GM23338 (cell line): ENCODE results near the gene FYN. TPM values are rescaled to one million over a fixed set of nuclear protein-coding genes. Genes with fewer than 3 reads are reported as not detected.

Experiments
- ATAC-seq: fragments of 200-7000 bp; cut with Tn5 transposase; 3 replicates; pipeline ENCODE4 v1.9.1; 2020
- DNase-seq: peaks from one replicate; pipeline ENCODE4 v3.0.0-alpha.2; 2015; ENCODE audit warnings: low spot score
- H2AFZ ChIP-seq: fragments of 200-600 bp; sonication (generic); 2 replicates; pipeline ENCODE4 v1.8.0; 2016; ENCODE audit warnings: antibody characterized with exemption, mild to moderate bottlenecking, moderate library complexity
- H3F3A ChIP-seq: fragments of 200-600 bp; sonication (generic); replicated peaks from 2 replicates; pipeline ENCODE4 v1.8.0; 2017; ENCODE audit warnings: antibody characterized with exemption, mixed run types, low read depth
- H3K27ac ChIP-seq: fragments of 200-600 bp; sonication (generic); 2 replicates; pipeline ENCODE4 v1.6.1; 2016; ENCODE audit warnings: low read depth
- H3K27me3 ChIP-seq: fragments of 200-600 bp; sonication (generic); 2 replicates; pipeline ENCODE4 v1.8.0; 2016; ENCODE audit warnings: mild to moderate bottlenecking, mixed run types, moderate library complexity; ENCODE audit not compliant: insufficient read depth
- H3K36me3 ChIP-seq: fragments of 200-600 bp; sonication (generic); 2 replicates; pipeline ENCODE4 v1.8.0; 2016; ENCODE audit warnings: mild to moderate bottlenecking; ENCODE audit not compliant: insufficient read depth
- H3K4me1 ChIP-seq: fragments of 200-600 bp; sonication (generic); 2 replicates; pipeline ENCODE4 v1.8.0; 2016; ENCODE audit warnings: mild to moderate bottlenecking, moderate library complexity; ENCODE audit not compliant: insufficient read depth
- H3K4me2 ChIP-seq: fragments of 200-600 bp; sonication (generic); 2 replicates; pipeline ENCODE4 v1.7.1; 2017; ENCODE audit warnings: mixed run types
- H3K4me3 ChIP-seq: fragments of 200-600 bp; sonication (generic); 2 replicates; pipeline ENCODE4 v1.6.1; 2016; ENCODE audit warnings: mixed run types
- H3K79me2 ChIP-seq: fragments of 200-600 bp; sonication (generic); replicated peaks from 2 replicates; pipeline ENCODE4 v1.8.0; 2017; ENCODE audit warnings: mild to moderate bottlenecking; ENCODE audit not compliant: insufficient read depth
- H3K9me2 ChIP-seq: fragments of 200-600 bp; sonication (generic); 2 replicates; pipeline ENCODE4 v1.8.0; 2017; ENCODE audit not compliant: insufficient read depth
- H4K20me1 ChIP-seq: fragments of 200-600 bp; sonication (generic); replicated peaks from 2 replicates; pipeline ENCODE4 v1.8.0; 2017; ENCODE audit warnings: mild to moderate bottlenecking; ENCODE audit not compliant: insufficient read depth
- H3K27ac Mint-ChIP-seq: 2 replicates; pipeline ENCODE4 v1.8.0; 2020; ENCODE audit warnings: inconsistent platforms, mild to moderate bottlenecking, moderate library complexity, mixed read lengths
- H3K27me3 Mint-ChIP-seq: 3 replicates; pipeline ENCODE4 v1.8.0; 2022; ENCODE audit warnings: low read depth, mild to moderate bottlenecking, moderate library complexity, mixed read lengths, inconsistent platforms; ENCODE audit not compliant: insufficient read depth, poor library complexity
- H3K36me3 Mint-ChIP-seq: 3 replicates; pipeline ENCODE4 v1.8.0; 2021; ENCODE audit warnings: low read depth, mild to moderate bottlenecking, inconsistent platforms, moderate library complexity, mixed read lengths
- H3K4me1 Mint-ChIP-seq: 3 replicates; pipeline ENCODE4 v1.8.0; 2020; ENCODE audit warnings: mild to moderate bottlenecking, inconsistent platforms, mixed read lengths
- H3K4me3 Mint-ChIP-seq: 3 replicates; pipeline ENCODE4 v1.8.0; 2021; ENCODE audit warnings: moderate library complexity, mild to moderate bottlenecking, inconsistent platforms, mixed read lengths
- H3K9me3 Mint-ChIP-seq: 3 replicates; pipeline ENCODE4 v1.8.0; 2020; ENCODE audit warnings: moderate library complexity, mild to moderate bottlenecking, inconsistent platforms, mixed read lengths
- CREB1 ChIP-seq: fragments of 250-450 bp; sonication (Bioruptor Pico); IDR thresholded peaks from 2 replicates; pipeline ENCODE4 v1.5.0; 2020; ENCODE audit warnings: low read depth, mild to moderate bottlenecking, moderate library complexity
- CTCF ChIP-seq, 2 experiments: fragments of 200-600 bp in 1 of 2; sonication (generic) in 1 of 2; conservative IDR thresholded peaks; 2 replicates each; pipeline versions ENCODE4 v1.5.1 to v1.6.1; 2016 to 2017; ENCODE audit warnings: antibody characterized with exemption in 2 of 2, low read depth in 2 of 2, mild to moderate bottlenecking in 2 of 2, moderate library complexity in 1 of 2
- ETS1 ChIP-seq: IDR thresholded peaks from 2 replicates; pipeline ENCODE4 v1.6.1; 2016; ENCODE audit warnings: antibody characterized with exemption
- EZH2 ChIP-seq: fragments of 200-600 bp; sonication (generic); IDR thresholded peaks from one replicate; pipeline ENCODE4 v1.8.0; 2017; ENCODE audit warnings: antibody characterized with exemption, mild to moderate bottlenecking, low read depth; ENCODE audit not compliant: unreplicated experiment
- EZH2phosphoT487 ChIP-seq: fragments of 200-600 bp; sonication (generic); IDR thresholded peaks from one replicate; pipeline ENCODE4 v1.8.1; 2018; ENCODE audit warnings: antibody characterized with exemption; ENCODE audit not compliant: unreplicated experiment
- JUNB ChIP-seq: IDR thresholded peaks from one replicate; pipeline ENCODE4 v1.6.1; 2016; ENCODE audit warnings: antibody characterized with exemption; ENCODE audit not compliant: unreplicated experiment
- NANOG ChIP-seq: IDR thresholded peaks from 2 replicates; pipeline ENCODE4 v1.6.1; 2016; ENCODE audit warnings: antibody characterized with exemption, borderline replicate concordance
- POLR2AphosphoS5 ChIP-seq: IDR thresholded peaks from 2 replicates; pipeline ENCODE4 v1.6.1; 2016; ENCODE audit warnings: antibody characterized with exemption, low read depth
- STAT1 ChIP-seq: IDR thresholded peaks from one replicate; pipeline ENCODE4 v1.6.1; 2016; ENCODE audit warnings: antibody characterized with exemption; ENCODE audit not compliant: unreplicated experiment
- ZNF114 ChIP-seq: fragments of 250-450 bp; sonication (Bioruptor Pico); IDR thresholded peaks from 2 replicates; pipeline ENCODE4 v1.5.0; 2020; ENCODE audit warnings: mild to moderate bottlenecking, moderate library complexity
- ZNF331 ChIP-seq: fragments of 250-450 bp; sonication (Bioruptor Pico); IDR thresholded peaks from 2 replicates; pipeline ENCODE4 v1.5.0; 2020; ENCODE audit warnings: low read depth, mild to moderate bottlenecking, moderate library complexity
- ZNF462 ChIP-seq: fragments of 250-450 bp; sonication (Bioruptor Pico); IDR thresholded peaks from 2 replicates; pipeline ENCODE4 v1.5.0; 2020; ENCODE audit warnings: mild to moderate bottlenecking, moderate library complexity
- polyA plus RNA-seq: library from polyadenylated mRNA; unstranded; fragments of >200 nt; fragmentation: Nextera tagmentation; extraction: Ambion mirVana; gene quantifications from 2 replicates; pipeline ENCODE4 v1.2.1, GENCODE V29; 2016
- total RNA-seq: library from RNA; depleted of rRNA; stranded (reverse); fragments of >200 nt; shearing (Covaris generic); gene quantifications from 2 replicates; pipeline ENCODE4 v1.2.3, GENCODE V29; 2014
- TF ChIP-seq, protein P1 (sequence below): IDR thresholded peaks from one replicate; pipeline ENCODE4 v1.6.1; 2018; ENCODE audit warnings: antibody characterized with exemption; ENCODE audit not compliant: unreplicated experiment

The FYN gene
- total and polyA plus RNA-seq, 2 experiments from 2014 or later: 46.8 to 143 TPM

GRCh38 chr6:111646034-111646433 is 227.2 kb downstream of the FYN start:
- no peaks in the 10 kb centered on the region for H3K27me3 ChIP-seq
- TF ChIP-seq POLR2AphosphoS5 (no peak), NANOG (no peak), ZNF114 (no peak), CTCF (conservative IDR thresholded peaks at IDR 0.05; ENCODE audit: low read depth in 2 of 2) (no peak), EZH2phosphoT487 (no peak), JUNB (no peak), STAT1 (no peak), EZH2 (no peak), ZNF331 (no peak), ETS1 (no peak), CREB1 (no peak), ZNF462 (no peak)
- TF ChIP-seq, protein P1, sequence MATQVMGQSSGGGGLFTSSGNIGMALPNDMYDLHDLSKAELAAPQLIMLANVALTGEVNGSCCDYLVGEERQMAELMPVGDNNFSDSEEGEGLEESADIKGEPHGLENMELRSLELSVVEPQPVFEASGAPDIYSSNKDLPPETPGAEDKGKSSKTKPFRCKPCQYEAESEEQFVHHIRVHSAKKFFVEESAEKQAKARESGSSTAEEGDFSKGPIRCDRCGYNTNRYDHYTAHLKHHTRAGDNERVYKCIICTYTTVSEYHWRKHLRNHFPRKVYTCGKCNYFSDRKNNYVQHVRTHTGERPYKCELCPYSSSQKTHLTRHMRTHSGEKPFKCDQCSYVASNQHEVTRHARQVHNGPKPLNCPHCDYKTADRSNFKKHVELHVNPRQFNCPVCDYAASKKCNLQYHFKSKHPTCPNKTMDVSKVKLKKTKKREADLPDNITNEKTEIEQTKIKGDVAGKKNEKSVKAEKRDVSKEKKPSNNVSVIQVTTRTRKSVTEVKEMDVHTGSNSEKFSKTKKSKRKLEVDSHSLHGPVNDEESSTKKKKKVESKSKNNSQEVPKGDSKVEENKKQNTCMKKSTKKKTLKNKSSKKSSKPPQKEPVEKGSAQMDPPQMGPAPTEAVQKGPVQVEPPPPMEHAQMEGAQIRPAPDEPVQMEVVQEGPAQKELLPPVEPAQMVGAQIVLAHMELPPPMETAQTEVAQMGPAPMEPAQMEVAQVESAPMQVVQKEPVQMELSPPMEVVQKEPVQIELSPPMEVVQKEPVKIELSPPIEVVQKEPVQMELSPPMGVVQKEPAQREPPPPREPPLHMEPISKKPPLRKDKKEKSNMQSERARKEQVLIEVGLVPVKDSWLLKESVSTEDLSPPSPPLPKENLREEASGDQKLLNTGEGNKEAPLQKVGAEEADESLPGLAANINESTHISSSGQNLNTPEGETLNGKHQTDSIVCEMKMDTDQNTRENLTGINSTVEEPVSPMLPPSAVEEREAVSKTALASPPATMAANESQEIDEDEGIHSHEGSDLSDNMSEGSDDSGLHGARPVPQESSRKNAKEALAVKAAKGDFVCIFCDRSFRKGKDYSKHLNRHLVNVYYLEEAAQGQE: no peak
- H3F3A ChIP-seq: no peaks in the 10 kb centered on the region
- H3K27ac Mint-ChIP-seq: no peak overlapping the region
- no peaks in the 10 kb centered on the region for H3K4me1 ChIP-seq
- no peaks in the 10 kb centered on the region for H3K36me3 ChIP-seq
- no peak for ATAC-seq
- no peaks in the 10 kb centered on the region for H4K20me1 ChIP-seq
- no peaks in the 10 kb centered on the region for H3K9me2 ChIP-seq
- no peaks in the 10 kb centered on the region for H3K79me2 ChIP-seq
- H3K27ac ChIP-seq: no peak overlapping the region
- DNase-seq: no peak
- no peak overlapping the region for H3K4me3 ChIP-seq
- no peaks in the 10 kb centered on the region for H3K4me1 Mint-ChIP-seq
- peaks cover 14% of the 10 kb centered on the region; the same call in 2 of the 3 replicates for H3K36me3 Mint-ChIP-seq
- peaks cover 2% of the 10 kb centered on the region for H3K27me3 Mint-ChIP-seq
- no peak overlapping the region for H2AFZ ChIP-seq
- peaks cover 4% of the 10 kb centered on the region; the same call in 2 of the 3 replicates for H3K9me3 Mint-ChIP-seq
- H3K4me3 Mint-ChIP-seq: no peak overlapping the region
- no peak overlapping the region for H3K4me2 ChIP-seq
